Sigmoid colon (tissue), 4 donors: ENCODE measurements around the gene B3GNT5.

ENCODE experiments used
- CTCF ChIP-seq, 4 experiments: fragments of 450-650 bp in 3 of 4; fragments of 200-600 bp in 1 of 4; IDR thresholded peaks; one replicate each; pipeline ENCODE4 v1.5.1; 2016 to 2019; ENCODE audit warnings: antibody characterized with exemption in 4 of 4, mild to moderate bottlenecking in 3 of 4, moderate library complexity in 2 of 4
- POLR2AphosphoS5 ChIP-seq, 4 donors: sonication (generic); formaldehyde crosslinking; IDR thresholded peaks; one replicate each; pipeline ENCODE4 v1.6.1; 2017; ENCODE audit warnings: antibody characterized with exemption in 4 of 4

GRCh38 chr3:183247011-183247589 lies 6.0 kb upstream of the B3GNT5 start:
- TF ChIP-seq CTCF (IDR thresholded peaks at IDR 0.05) = no peak
- no peak for TF ChIP-seq POLR2AphosphoS5 (IDR thresholded peaks at IDR 0.05)
